Mesothelial cell of epicardium (in vitro differentiated cells): ENCODE measurements around the gene CCDC69. TPM values are rescaled to one million over a fixed set of nuclear protein-coding genes. Genes with fewer than 3 reads are reported as not detected.

Experiments
- DNase-seq, 2 experiments: peaks; one replicate each; pipeline ENCODE4 v3.0.0; 2021; ENCODE audit warnings: low spot score in 2 of 2; ENCODE audit not compliant: unreplicated experiment in 2 of 2
- H3K27ac Mint-ChIP-seq: 2 replicates; pipeline ENCODE4 v1.8.0; 2021; ENCODE audit warnings: mixed read lengths
- H3K27me3 Mint-ChIP-seq: 2 replicates; pipeline ENCODE4 v1.8.0; 2021; ENCODE audit warnings: low read depth, mixed read lengths
- H3K36me3 Mint-ChIP-seq: 2 replicates; pipeline ENCODE4 v1.8.0; 2021; ENCODE audit warnings: mixed read lengths
- H3K4me1 Mint-ChIP-seq: 2 replicates; pipeline ENCODE4 v1.8.0; 2021; ENCODE audit warnings: mixed read lengths
- H3K4me3 Mint-ChIP-seq: 2 replicates; pipeline ENCODE4 v1.8.0; 2021; ENCODE audit warnings: mild to moderate bottlenecking, moderate library complexity, mixed read lengths
- H3K9me3 Mint-ChIP-seq: 2 replicates; pipeline ENCODE4 v1.8.0; 2021; ENCODE audit warnings: mixed read lengths
- CTCF ChIP-seq: fragments of 200-600 bp; sonication (generic); IDR thresholded peaks from one replicate; pipeline ENCODE4 v1.5.0; 2021; ENCODE audit warnings: antibody characterized with exemption; ENCODE audit not compliant: unreplicated experiment
- total RNA-seq: library from RNA; stranded (reverse); gene quantifications from 3 replicates; pipeline ENCODE4 v1.2.1, GENCODE V29; 2021

CCDC69 gene
- total RNA-seq: 4.7 to 5.5 TPM (median 4.8 TPM) in 3 replicates

GRCh38 chr5:151223447-151224264 lies at the start of gene CCDC69:
Gene CCDC69 (minus strand): TSS chr5:151224092. CDS start chr5:151223970, 122 bp downstream.
- Mint-ChIP-seq H3K27ac (peak within 1 kb of the TSS; percentile 25), H3K36me3 (no peaks in the 10 kb centered on the region), H3K4me3 (peak within 1 kb of the TSS; percentile 77), H3K27me3 (no peaks in the 10 kb centered on the region), H3K9me3 (no peaks in the 10 kb centered on the region), H3K4me1 (peaks cover 14% of the 10 kb centered on the region)
- peak; percentile 45 to 72 for DNase-seq
- no peak for TF ChIP-seq CTCF

GRCh38 chr5:151271336-151271735 lies 47.4 kb upstream of the CCDC69 start:
- peaks cover 15% of the 10 kb centered on the region for H3K36me3 Mint-ChIP-seq
- H3K27ac Mint-ChIP-seq: no peak overlapping the region
- no peaks in the 10 kb centered on the region for H3K9me3 Mint-ChIP-seq
- TF ChIP-seq CTCF: no peak
- no peak for DNase-seq
- no peak overlapping the region for H3K4me3 Mint-ChIP-seq
- no peaks in the 10 kb centered on the region for H3K27me3 Mint-ChIP-seq
- H3K4me1 Mint-ChIP-seq: peaks cover 33% of the 10 kb centered on the region

GRCh38 chr5:151270599-151270998 lies 46.7 kb upstream of the CCDC69 start:
- no peaks in the 10 kb centered on the region for H3K27me3 Mint-ChIP-seq
- no peak for DNase-seq
- peaks cover 31% of the 10 kb centered on the region for H3K4me1 Mint-ChIP-seq
- no peak overlapping the region for H3K4me3 Mint-ChIP-seq
- TF ChIP-seq CTCF: no peak
- H3K27ac Mint-ChIP-seq: no peak overlapping the region
- H3K9me3 Mint-ChIP-seq: no peaks in the 10 kb centered on the region
- H3K36me3 Mint-ChIP-seq: peaks cover 15% of the 10 kb centered on the region

GRCh38 chr5:151267491-151268260 lies 43.8 kb upstream of the CCDC69 start:
- no peak for TF ChIP-seq CTCF
- no peak for DNase-seq
- Mint-ChIP-seq H3K27ac (peak overlapping the region; percentile 69), H3K4me3 (no peak overlapping the region), H3K27me3 (no peaks in the 10 kb centered on the region), H3K36me3 (peaks cover 21% of the 10 kb centered on the region), H3K9me3 (no peaks in the 10 kb centered on the region), H3K4me1 (peaks cover 28% of the 10 kb centered on the region)

- no peak for DNase-seq
- TF ChIP-seq CTCF: no peak
- no peaks in the 10 kb centered on the region for H3K27me3 Mint-ChIP-seq
- peaks cover 23% of the 10 kb centered on the region for H3K36me3 Mint-ChIP-seq
- H3K9me3 Mint-ChIP-seq: no peaks in the 10 kb centered on the region
- peaks cover 25% of the 10 kb centered on the region for H3K4me1 Mint-ChIP-seq
- H3K4me3 Mint-ChIP-seq: no peak overlapping the region
- H3K27ac Mint-ChIP-seq: peak overlapping the region; percentile 39
Observed at GRCh38 chr5:151264113-151264512, 40.2 kb upstream of the CCDC69 start.
